NCI-H1694 (cell line): Measurements from ENCODE around the gene ACYP1.
"Not testable (repeated sequence)": the region's sequence is repeated elsewhere in the genome, so short reads cannot be mapped to it uniquely, and the experiment has no call there.

Source experiments
- DNase-seq: peaks from one replicate; lab custom pipeline; 2025; lab: John Stamatoyannopoulos, UW

ACYP1 gene

DNA sequence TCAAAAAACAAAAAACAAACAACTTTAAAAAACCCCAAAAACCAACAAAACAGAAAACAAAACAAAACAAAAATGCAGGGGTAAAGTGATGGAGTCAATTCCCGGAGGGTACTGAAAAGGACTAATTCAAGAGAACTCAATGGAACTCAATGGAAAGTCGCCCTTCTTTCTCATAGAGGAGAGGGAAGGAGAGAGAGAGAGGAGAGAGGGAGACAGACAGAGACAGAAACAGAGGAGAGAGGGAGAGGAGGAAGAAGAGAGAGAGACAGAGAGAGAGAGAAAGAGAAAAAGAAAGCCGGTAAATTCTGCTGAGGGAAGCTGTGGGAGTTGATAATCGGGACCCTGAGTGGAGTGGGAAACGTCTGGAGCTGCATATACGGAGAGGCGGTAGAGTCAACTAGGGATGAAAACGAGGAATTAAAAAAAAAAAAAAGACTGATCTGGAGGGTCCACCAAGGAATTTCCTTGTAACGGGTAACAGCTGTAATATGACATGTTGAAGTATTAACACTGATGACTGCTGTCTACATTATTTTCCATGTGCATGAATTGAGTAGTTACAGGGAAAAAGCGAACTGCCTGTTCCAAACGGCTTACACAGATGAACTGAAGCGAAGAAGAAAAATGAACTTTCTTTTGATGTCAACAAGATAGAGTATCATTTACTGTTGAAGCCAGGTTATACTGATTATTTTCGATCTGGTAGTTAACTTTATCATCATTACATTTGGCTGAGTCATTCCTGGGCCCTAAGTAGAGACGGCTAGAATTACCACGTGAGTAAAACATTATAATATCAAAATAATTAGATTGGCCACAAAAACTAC is 4.7 kb upstream of the ACYP1 start:
- DNase-seq, result no peak

DNA sequence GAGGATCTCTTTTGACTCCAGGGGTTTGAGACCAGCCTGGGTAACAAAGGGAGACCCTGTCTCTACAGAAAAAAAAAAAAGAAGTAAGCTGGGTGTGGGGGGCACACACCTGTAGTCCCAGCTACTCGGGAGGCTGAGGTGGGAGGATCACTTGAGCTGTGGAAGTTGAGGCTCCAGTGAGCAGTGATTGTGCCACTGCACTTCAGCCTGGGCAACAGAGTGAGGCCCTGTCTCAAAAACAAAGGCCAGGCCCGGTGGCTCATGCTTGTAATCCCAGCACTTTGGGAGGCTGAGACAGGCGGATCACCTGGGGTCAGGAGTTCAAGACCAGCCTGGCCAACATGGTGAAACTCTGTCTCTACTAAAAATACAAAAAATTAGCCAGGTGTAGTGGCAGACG is 3.9 kb upstream of the ACYP1 start:
- DNase-seq, result not testable (repeated sequence)

DNA sequence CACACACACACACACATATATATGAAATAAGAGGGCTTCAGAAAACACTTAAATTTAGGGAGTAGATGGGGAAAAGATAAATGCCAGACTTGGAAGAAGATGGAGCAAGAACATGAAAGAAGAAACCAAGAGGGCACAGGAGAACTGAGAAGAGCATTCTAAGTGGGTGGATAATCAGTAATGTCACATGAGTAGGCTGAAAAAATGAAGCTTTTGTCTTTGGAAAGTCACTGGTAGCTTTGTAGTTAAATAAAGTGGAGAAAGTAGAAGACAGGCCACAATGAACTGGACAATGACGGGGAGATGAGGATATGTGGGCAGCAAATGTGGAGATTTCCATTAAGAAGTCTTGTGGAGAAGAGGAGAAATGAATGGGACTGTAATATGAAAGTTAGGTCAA is 3.4 kb upstream of the ACYP1 start:
- no peak for DNase-seq

DNA sequence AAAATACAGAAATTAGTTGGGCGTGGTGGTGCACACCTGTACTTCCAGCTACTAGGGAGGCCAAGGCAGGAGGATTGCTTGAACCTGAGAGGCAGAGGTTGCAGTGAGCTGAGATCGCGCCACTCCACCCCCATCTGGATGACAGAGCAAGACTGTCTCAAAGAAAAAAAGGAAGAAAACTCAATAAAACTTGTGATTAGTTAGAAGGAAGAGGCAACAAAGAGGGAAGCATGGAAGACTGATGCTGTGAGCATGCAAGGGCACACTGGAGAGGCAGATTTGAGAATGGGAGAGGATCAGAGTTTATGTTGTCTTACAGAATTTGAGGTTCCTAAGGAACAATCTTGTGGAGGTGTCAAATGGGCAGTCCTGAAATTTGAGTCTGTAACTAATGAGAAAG is 2.9 kb upstream of the ACYP1 start:
- DNase-seq, result no peak

DNA sequence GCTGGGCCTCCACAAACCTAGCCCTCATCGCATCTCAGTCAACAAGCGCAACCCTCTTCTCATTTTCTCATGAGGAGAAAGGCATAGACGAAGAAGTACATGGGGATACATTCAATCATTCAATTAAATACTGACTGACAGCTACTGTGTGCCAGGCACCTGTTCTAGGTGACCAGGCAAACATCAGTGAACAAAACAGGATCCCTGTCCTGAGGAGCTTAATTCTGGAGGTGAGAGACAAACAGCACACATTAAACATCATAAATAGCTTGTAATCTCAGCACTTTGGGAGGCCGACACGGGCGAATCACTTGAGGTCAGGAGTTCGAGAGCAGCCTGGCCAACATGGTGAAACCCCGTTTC is 362 bp upstream of the ACYP1 start:
- DNase-seq, result no peak

DNA sequence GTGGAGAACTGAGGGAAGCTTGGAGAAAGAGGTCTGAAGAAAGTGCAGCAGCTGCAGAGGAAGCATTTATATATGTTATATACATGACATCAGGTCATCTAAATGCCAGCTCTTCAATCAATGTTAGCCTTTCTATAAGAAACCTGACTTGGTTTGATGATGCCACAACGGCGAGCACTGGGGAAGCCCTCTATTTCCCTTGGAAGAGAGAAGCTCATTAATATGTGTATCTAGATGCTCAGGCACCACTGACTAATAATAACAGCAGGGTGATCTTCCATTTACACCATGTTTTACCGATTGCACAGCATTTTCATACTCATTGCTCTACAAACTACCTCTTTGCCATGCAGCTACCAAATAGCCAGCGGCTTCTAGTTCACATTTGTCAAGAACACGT is 811 bp downstream of the ACYP1 start:
- DNase-seq, result peak; percentile 34

DNA sequence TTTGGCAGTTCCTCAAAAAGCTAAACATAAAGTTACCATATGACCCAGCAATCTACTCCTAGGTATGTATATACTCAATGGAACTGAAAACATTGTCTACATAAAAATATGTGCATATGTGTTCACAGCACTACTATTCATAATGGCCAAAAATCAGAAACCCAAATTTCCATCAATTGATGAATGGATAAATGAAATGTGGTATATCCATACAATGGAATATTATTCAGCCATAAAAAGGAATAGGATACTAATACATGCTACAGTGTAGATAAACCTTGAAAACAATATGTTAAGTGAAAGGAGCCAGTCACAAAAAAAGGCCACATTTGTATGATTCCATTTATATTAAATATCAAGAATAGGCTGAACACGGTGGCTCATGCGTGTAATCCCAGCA is 3.4 kb downstream of the ACYP1 start:
- DNase-seq, result no peak

DNA sequence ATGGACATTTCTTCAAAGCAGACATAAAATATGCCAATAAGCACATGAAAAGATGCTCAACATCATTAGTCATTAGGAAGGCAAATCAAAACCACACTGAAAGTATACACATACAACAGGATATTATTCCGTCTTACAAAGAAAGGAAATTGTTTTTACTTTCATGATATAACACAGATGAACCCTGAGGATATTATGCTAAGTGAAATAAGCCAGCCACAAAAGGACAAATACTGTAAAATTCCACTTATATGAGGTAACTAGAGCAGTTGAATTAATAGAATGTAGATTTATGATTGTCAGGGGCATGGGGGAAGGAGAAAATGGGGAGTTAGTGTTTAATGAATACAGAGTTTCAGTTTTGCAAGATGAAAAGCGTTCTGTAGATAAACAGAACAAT is 4.2 kb downstream of the ACYP1 start:
- DNase-seq, result no peak

DNA sequence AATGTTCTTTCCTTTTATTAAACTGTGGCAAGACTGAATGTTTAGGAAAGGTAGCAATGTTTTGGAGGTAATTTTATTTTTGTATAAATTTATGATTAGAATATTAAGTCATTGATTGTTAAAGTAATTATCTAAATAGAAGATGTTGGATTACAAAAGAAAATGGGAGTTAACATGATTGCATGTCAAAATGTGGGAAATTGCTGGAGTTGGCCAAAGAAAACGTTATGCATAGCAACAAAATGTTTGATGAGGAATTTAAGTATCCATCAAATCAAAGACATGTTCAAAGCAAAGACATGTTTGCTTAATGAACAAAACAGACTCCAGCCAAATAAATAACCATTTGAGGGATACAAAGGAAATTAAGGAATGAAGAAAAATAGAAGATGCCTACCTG is 9.4 kb downstream of the ACYP1 start:
- DNase-seq, result no peak

DNA sequence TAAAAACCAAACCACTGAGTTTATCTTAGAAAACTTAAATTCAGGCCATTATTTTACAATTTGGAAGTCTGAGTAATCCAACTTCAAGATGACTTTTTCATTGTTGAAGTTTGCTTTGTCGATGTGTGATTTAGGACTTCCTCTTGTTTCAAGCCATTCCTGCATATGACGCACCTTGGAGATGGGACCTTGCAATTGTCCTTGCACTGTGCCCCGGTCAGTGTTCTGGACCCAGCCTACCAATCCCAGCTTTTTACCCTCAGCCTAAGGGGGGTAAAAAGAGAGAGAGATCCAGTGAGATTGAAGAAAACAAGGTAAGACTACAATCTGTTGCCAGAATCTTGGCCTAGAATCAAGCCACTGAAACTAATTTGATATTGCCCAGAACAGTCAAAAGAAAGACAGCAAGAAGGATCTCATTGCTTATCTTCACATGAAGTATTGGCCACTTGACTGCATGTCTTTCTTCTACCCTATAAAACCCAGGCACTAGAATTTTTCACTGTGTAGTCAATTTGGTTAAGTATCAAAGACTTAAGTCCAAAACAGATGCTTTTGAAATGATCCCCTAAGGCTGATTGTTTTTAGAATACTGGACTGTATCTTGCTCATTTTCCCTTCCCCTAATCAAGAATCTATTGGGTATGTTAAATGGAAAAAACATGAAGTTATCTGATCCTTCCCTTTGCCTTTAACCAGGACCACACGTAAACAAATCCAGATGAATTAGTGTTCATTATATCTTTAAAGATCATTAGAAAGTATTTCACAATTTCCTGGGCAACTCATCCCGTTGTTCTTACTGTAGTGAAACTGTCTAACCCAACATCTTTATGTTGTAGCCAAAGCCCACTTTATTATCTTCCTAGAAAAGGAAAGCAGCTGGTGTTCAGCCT is 10.2 kb downstream of the ACYP1 start:
- no peak for DNase-seq

DNA sequence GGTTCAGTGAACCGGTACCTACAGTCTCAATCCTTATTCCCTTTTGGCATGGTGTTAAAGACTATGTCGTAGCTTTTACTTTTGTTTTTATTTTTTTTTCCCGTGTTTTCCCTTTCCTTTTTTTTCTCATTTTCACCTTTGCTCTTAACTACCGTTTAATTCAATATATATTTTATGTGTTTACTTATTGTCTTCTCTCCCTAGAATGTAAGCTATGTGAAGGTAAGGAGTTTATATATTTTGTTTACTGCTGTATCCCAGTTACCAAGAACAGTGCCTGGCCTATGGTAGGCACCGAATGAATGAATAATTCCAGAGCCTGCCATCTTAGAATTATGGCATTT is 12.3 kb downstream of the ACYP1 start:
- no peak for DNase-seq

DNA sequence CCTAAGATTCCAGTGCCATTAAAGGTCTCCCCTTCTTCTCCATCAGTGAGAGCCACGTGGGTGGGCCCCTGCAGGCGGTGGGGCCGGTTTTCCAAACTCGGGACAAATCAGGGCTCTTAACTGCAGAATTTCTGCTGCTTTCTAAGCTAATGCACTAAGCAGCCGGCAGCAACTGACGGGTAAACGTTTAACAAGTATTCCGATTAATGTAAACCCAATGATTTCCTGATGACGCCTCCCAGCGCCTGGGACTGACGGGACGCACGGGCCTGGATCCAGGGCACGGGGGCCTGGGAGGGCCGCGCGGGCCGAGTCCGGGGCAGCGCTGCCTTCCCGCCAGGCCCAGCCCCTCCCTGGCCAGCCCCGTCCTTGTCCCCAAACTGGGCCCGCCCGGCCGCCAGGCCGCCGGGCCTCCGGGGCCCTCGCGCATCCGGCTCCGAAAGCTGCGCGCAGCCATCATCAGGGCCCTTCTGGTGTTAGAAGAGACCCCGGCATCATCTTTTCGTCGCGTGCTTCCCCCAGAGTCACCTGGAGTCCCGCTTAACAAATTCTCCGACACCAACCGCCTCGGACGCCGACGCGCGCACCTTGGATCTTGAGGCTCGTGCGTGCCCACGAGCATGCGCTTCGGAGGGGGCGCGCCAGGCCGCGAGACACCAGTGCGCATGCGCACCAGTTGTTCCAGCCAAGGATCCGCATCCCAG is 12.8 kb downstream of the ACYP1 start, which contains the start of gene MLH3:
TSS of gene MLH3 (minus strand) at position 616 of the 704 bp plus-strand sequence. CDS start 1,812 bp downstream, outside the sequence.
- peak; percentile 85 for DNase-seq

DNA sequence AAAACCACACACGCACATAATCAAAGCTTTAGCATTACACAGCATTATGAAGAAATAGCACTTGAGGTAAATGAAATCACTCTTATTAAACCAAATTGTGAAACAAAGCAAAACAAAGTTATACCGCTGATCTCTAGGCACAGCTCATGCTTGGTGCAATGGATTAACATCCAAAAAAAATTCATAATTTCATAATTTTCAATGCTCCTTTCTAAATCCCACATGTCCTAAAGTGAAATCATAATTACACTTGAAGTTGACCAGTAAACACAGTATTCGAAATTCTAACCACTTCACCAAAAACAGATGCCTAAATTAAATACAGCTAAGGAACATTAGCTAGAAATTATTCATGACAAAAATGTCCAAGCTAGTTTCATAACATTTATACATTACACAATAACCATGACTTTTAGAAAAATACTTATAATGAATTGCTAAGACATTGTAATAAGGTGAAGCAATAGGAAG is 14.1 kb downstream of the ACYP1 start:
- no peak for DNase-seq

DNA sequence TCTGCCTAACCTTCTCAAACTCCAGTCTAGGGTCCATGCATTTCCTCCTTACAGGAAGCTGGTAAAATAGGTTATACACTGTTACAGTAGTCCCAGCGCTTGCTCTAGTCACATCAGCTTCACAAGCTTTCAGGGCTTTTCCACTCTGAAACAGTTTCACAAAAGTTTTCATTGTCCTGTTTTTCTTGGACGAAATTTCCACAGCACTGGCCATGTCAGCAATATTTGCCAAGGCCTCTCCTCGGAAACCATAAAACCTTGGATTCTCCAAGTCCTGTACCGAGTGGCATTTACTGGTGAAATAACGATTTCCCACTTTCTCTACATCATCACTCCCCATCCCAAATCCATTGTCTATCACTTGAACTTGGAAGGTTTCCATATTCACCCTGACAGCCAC is 14.7 kb downstream of the ACYP1 start:
- no peak for DNase-seq

DNA sequence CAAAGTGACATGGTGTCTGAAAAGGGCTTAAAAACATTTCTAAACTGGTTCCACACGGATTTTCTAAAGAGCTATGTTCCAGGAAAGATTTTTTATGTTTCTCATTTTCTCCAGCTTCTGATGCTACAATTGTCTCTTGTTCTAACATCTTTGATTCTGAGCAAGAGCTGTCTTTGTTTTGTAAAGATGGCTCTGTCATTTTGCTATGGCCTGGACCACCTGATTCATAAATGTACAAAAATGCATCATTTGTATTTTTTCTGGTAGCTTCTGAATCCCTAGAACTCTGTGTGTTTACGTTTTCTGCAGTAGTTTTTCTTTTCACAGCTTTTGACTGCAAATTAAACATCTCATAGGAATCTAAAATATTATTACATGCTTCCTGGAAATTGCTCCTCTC is 15.7 kb downstream of the ACYP1 start:
- no peak for DNase-seq

DNA sequence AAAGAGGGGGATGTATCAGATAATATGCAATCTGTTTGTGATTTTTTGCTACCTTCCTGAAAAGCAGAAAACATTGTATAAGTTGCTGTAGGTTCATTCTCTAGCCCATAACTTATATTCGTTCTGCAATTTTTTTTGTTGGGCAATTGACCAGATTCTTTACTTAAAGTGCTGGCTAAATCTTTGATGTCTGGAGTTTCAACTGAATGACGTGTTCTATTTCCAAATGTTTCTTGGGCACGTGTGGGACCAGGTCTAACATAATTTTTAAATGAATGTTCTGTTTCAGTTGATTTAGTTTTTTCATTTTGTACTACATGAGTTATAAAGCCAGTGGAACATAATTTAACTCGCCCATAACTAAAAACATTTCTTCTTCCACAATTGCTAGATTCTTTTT is 16.3 kb downstream of the ACYP1 start:
- DNase-seq, result no peak

DNA sequence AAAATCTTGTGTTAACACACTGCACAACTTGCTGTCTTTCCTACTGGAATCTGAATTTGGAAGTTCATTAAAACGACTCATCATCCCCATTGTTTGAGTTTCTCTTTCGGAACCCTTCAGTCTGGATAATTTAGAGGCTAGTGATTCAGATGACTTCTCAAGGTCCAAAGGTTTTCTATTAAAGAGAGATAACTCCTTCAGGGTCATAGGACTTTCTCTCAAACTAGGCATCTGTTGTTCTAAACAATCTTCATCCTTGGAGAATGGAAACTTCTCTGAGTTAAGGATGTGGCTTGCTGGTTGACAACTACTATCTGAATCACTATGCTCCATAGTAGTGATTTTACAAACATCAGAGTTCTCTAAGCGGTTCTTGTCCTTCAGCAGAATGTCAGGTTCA is 16.9 kb downstream of the ACYP1 start:
- no peak for DNase-seq

DNA sequence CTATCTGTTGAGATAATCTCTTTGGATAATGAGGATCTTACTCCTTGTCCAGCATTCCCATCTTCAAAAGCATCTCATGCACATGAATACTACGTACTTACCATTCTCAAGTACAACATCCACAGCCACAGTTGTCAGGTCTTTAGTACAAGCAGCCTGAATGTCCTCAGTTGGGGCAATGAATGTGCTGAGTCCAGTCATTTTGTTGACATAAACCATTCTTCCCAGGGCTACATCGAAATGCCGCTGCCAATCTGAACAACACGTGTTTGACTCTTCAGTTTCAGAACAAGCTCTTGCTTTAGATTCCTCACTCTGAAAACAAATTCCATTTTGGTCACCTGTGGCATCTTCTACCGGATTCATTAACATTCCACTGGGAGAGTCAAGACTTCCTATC is 17.5 kb downstream of the ACYP1 start:
- DNase-seq, result no peak

DNA sequence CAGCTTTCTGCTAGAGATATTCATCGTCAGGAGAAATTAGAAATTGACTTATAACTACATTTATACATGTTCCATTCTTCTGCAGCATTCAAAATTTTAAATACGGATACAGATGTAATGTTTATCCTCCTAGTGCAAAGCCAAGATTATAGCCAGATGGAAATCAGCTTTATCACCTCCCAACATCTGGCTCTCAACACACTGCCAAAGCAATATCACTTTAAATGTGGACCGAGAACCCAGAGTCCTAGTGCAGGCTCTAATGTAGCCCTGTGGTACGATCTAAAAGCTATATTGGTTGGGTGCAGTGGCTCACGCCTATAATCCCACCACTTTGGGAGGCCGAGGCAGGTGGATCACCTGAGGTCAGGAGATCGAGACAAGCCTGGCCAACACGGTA is 19.1 kb downstream of the ACYP1 start:
- DNase-seq, result no peak

DNA sequence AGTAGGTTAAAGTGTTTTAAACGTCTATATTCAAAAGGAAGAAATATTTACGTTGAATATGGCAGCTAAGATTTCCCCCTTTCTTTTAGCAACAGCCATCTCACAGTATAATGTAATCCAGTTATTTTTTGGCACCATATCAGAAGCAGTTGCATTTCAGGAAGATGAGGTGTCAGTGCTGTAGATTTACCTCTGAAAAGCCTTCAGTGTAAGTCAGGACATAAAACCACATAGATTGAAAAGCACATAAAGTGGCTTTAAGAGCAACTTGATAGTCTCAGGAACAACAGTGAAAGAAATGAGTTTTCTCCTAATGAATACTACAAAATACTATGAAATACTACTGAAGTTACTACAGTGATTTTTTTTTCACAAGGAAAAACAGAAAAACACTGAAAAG is 19.5 kb downstream of the ACYP1 start:
- no peak for DNase-seq

DNA sequence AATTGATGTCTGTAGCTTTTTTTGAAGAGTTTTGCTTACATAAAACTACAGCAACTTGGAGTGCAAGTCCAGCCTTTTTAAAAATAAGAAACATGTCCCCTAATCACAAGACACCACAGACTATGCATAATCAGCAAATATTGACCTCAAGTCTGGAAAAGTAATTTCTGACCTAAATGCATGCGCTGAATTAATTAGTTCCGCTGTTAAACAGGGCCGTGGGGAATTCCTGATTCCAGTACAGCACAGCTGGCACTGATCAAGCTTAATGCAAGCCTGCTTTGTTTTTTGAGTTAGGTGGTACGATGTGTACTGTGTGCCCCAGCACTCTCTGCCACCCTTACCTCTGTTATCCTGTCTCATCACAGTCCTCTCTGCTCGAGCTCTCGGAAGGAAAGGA is 21.8 kb downstream of the ACYP1 start:
- peak; percentile 72 for DNase-seq

DNA sequence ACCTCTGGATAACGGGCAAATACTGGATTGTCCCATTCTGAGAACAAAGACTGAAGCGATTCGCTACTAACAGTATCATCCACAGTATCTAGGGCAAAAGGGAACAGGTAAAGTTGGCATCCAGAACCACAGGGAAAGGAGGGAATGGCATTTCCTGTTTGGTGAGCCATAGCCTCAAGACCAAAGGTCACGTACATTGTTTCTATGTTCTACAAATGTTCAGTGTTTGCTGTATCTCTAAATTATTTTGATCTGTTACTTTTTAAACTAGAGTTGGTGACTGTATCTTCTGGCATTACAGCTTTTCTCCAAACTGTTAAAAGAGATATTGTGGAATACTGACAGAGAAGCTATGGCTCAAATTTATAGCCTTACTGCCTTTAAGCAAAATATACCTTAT is 22.2 kb downstream of the ACYP1 start:
- DNase-seq, result no peak

DNA sequence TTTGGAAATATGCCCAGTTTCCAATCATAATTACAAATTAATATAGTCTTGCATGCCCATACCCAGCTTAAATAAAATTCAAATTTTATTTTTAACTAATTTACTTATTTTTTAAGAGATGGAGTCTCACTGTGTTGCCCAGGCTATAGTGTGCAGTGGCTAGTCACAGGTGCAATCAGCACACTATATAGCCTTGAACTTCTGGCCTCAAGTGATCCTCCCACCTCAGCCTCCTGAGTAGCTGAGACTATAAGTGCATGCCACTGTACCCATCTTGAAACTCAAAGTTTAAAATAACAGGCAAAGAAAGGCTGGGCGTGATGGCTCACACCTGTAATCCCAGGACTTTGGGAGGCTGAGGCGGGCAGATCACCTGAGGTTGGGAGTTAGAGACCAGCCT is 22.9 kb downstream of the ACYP1 start:
- no peak for DNase-seq
